ENCODE measurements around the gene KCNK2.

GRCh38 chr1:215215846-215216245, 133.3 kb downstream of the KCNK2 start:
- TF ChIP-seq CTCF (conservative IDR thresholded peaks at IDR 0.05) (no peak), ZFX (IDR thresholded peaks at IDR 0.05) (no peak)

Measured in C4-2B (cell line).